22Rv1 (cell line): ENCODE measurements around the gene CBLB.

Source experiments
- ZFX ChIP-seq: fragments of 450-650 bp; IDR thresholded peaks from 2 replicates; pipeline ENCODE4 v1.6.1; 2017; ENCODE audit warnings: antibody characterized with exemption, borderline replicate concordance
- TF ChIP-seq, protein P1 (sequence below): fragments of 450-650 bp; IDR thresholded peaks from 2 replicates; pipeline ENCODE4 v1.5.1; 2017; ENCODE audit warnings: mild to moderate bottlenecking

DNA sequence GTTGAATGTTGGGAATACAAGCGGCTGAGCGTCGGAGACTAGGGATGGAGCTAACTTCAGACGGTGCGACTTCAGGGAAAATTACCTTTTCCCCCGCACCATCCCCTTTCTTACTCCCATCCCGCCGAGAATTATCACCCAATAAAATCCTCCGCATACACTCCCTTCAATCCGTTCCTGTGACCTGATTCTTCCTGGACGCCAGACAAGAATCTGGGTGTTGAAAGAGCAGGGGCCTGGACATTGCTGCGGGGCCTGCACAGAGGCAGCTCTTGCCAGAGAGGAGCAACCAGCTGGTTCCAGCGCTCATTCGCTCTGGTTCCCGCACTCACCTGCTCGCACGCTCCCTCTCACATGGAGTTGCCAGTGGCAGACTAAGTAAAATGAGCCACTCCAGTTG is 260.2 kb downstream of the CBLB start:
- TF ChIP-seq, protein P1, sequence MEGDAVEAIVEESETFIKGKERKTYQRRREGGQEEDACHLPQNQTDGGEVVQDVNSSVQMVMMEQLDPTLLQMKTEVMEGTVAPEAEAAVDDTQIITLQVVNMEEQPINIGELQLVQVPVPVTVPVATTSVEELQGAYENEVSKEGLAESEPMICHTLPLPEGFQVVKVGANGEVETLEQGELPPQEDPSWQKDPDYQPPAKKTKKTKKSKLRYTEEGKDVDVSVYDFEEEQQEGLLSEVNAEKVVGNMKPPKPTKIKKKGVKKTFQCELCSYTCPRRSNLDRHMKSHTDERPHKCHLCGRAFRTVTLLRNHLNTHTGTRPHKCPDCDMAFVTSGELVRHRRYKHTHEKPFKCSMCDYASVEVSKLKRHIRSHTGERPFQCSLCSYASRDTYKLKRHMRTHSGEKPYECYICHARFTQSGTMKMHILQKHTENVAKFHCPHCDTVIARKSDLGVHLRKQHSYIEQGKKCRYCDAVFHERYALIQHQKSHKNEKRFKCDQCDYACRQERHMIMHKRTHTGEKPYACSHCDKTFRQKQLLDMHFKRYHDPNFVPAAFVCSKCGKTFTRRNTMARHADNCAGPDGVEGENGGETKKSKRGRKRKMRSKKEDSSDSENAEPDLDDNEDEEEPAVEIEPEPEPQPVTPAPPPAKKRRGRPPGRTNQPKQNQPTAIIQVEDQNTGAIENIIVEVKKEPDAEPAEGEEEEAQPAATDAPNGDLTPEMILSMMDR: no peak
- no peak for TF ChIP-seq ZFX
